Activated T-helper 1 cell treated with anti-CD3 and anti-CD28 coated beads, Interleukin-12 subunit alpha, Interleukin-12 subunit beta, Interleukin-2, Interleukin-4 antibody, amounts not matched to agents 30 ng/mL and 10 ng/mL and 1 ng/mL, durations not matched to agents 14 hours and 24 hours and 36 hours (primary cell): Measurements from ENCODE around the gene SLC66A2. TPM values are rescaled to one million over a fixed set of nuclear protein-coding genes. Genes with fewer than 3 reads are reported as not detected.
A peak's percentile ranks its signal among the peaks of the same experiment; 100 is the strongest.
"Not testable (repeated sequence)": the region's sequence is repeated elsewhere in the genome, so short reads cannot be mapped to it uniquely, and the experiment has no call there.

Experiments used
- DNase-seq: peaks from one replicate; pipeline ENCODE4 v3.0.0; 2021; ENCODE audit warnings: low spot score
- H3K27ac Mint-ChIP-seq: one replicate; pipeline ENCODE4 v1.8.0; 2021; ENCODE audit warnings: mild to moderate bottlenecking, mixed read lengths
- H3K27me3 Mint-ChIP-seq: one replicate; pipeline ENCODE4 v1.8.0; 2022; ENCODE audit warnings: mild to moderate bottlenecking, moderate library complexity, mixed read lengths; ENCODE audit not compliant: insufficient read depth
- H3K36me3 Mint-ChIP-seq: one replicate; pipeline ENCODE4 v1.8.0; 2021; ENCODE audit warnings: low read depth, mixed read lengths
- H3K4me1 Mint-ChIP-seq: one replicate; pipeline ENCODE4 v1.8.0; 2021; ENCODE audit warnings: low read depth, mixed read lengths
- H3K4me3 Mint-ChIP-seq: one replicate; pipeline ENCODE4 v1.8.0; 2021; ENCODE audit warnings: mild to moderate bottlenecking, moderate library complexity, mixed read lengths
- H3K9me3 Mint-ChIP-seq: one replicate; pipeline ENCODE4 v1.8.0; 2021; ENCODE audit warnings: mixed read lengths
- intact Hi-C: fragments of 100-400 bp; cut with micrococcal nuclease; formaldehyde crosslinking; loops from one replicate; pipeline ENCODE4 v1.15.1; 2024
- total RNA-seq: library from RNA; stranded (reverse); gene quantifications from 2 replicates; pipeline ENCODE4 v1.2.3, GENCODE V29; 2022

The SLC66A2 gene
- total RNA-seq, 1 donor from 2014 or later, result 49.2 TPM

- peak within 1 kb of the TSS; percentile 84 for H3K4me3 Mint-ChIP-seq
- peak; percentile 66 for DNase-seq
- H3K9me3 Mint-ChIP-seq, result no peaks in the 10 kb centered on the region
- intact Hi-C loops, result loop anchor here (1.0 kb wide), 2 partner anchors 13 to 285 kb away; partner anchors contain the start of genes CTDP1 and SLC66A2
- H3K27ac Mint-ChIP-seq, result peak within 1 kb of the TSS; percentile 68
- H3K4me1 Mint-ChIP-seq, result peaks cover 33% of the 10 kb centered on the region
- peaks cover 5% of the 10 kb centered on the region for H3K36me3 Mint-ChIP-seq
- H3K27me3 Mint-ChIP-seq, result no peaks in the 10 kb centered on the region
Measured at GRCh38 chr18:79964330-79965118, 13.1 kb upstream of the SLC66A2 start, which contains the start of gene HSBP1L1. HSBP1L1 (plus strand) TSS chr18:79964643; CDS start chr18:79964736, 93 bp downstream.

- H3K36me3 Mint-ChIP-seq, result peaks cover 4% of the 10 kb centered on the region
- peak overlapping the region; percentile 29 for H3K27ac Mint-ChIP-seq
- intact Hi-C loops, result loop anchor here (1.0 kb wide), 2 partner anchors 12 to 25 kb away; partner anchors contain the start of genes SLC66A2 and TXNL4A
- no peaks in the 10 kb centered on the region for H3K9me3 Mint-ChIP-seq
- no peaks in the 10 kb centered on the region for H3K27me3 Mint-ChIP-seq
- DNase-seq, result no peak
- peaks cover 32% of the 10 kb centered on the region for H3K4me1 Mint-ChIP-seq
- peak overlapping the region; percentile 72 for H3K4me3 Mint-ChIP-seq
Measured at GRCh38 chr18:79963658-79964329, 12.3 kb upstream of the SLC66A2 start.

DNA sequence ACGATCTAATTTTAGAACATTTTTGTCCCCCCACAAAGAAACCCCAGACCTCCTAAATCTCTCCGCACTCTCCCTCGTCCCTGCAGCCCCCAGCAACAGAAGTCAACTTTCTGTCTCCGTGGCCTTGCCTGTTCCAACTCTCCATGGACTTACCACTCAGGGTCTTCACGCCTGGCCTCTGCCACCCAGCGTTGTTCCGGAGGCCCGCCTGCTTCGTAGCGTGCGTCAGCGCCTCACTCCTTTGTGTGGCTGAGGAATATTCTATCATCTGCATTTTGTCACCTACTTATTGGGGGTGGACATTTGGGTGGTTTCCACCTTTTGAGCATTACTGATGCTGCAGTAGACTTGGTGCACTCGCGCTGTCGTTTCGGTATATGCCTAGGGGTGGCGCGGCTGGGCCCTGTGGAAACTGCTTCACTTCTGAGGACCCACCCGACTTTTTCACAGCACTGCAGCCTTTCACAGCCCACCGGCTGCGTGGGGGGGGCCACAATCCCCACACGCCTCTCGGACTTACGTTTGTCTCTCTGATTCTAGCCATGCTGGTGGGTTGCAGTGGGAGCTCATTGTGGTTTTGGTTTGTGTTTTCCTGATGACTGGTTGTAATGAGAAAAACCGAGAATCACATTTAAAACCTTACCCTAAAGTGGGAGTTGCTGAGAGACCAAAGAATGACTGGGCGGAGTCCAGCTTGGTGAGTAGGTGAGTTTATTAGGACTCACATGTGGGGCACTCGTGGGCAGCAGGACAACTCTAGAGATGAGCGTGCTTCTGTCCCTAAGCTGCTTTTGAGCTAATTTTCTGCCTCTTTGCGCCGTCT lies 11.6 kb upstream of the SLC66A2 start:
- Mint-ChIP-seq H3K27ac (peak overlapping the region; percentile 76), H3K9me3 (no peaks in the 10 kb centered on the region), H3K36me3 (peaks cover 4% of the 10 kb centered on the region), H3K4me1 (peaks cover 32% of the 10 kb centered on the region), H3K27me3 (no peaks in the 10 kb centered on the region), H3K4me3 (peak overlapping the region; percentile 72)
- DNase-seq, result no peak
- intact Hi-C loops, result loop anchor here (1.0 kb wide), 1 partner anchor 25 kb away; the partner anchor contains the start of gene TXNL4A

GRCh38 chr18:79962311-79962710 lies 10.9 kb upstream of the SLC66A2 start:
- Mint-ChIP-seq H3K27ac (no peak overlapping the region), H3K4me1 (peaks cover 32% of the 10 kb centered on the region), H3K36me3 (peaks cover 2% of the 10 kb centered on the region), H3K27me3 (no peaks in the 10 kb centered on the region), H3K4me3 (no peak overlapping the region), H3K9me3 (no peaks in the 10 kb centered on the region)
- intact Hi-C loops, result no loop called here
- no peak for DNase-seq

- Mint-ChIP-seq H3K4me3 (no peak overlapping the region), H3K27me3 (no peaks in the 10 kb centered on the region), H3K36me3 (peaks cover 2% of the 10 kb centered on the region), H3K9me3 (no peaks in the 10 kb centered on the region), H3K27ac (no peak overlapping the region), H3K4me1 (peaks cover 32% of the 10 kb centered on the region)
- intact Hi-C loops, result no loop called here
- DNase-seq, result no peak
Measured at GRCh38 chr18:79961527-79962291, 10.3 kb upstream of the SLC66A2 start.

DNA sequence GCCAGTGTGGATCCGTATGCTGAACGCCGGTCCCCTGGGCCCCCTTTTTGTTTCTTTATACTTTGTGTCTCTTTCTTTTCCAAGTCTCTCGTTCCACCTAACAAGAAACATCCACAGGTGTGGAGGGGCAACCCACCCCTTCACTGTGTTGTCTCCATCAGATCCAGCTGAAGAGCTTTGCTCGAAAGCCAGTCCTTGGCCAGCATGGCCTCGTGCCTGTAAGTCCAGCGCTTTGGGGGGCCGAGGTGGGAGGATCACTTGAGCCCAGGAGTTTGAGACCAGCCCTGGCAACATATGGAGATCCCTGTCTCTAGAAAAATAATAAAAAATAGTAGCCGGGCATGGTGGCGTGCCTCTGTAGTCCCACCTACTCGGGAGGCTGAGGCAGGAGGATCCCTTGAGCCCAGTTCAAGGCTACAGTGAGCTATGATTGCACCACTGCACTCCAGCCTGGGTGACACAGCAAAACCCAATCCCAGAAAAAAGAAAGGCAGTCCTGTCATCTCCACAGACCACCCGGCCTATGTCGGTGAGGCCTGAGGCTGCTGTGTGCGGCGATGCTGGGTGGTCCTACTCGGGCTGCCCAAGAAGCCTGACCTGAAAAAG lies 9.6 kb upstream of the SLC66A2 start:
- intact Hi-C loops, result loop anchor here (1.0 kb wide), 1 partner anchor 10 kb away; the partner anchor contains the start of gene SLC66A2
- H3K9me3 Mint-ChIP-seq, result no peaks in the 10 kb centered on the region
- H3K36me3 Mint-ChIP-seq, result peaks cover 2% of the 10 kb centered on the region
- peaks cover 32% of the 10 kb centered on the region for H3K4me1 Mint-ChIP-seq
- H3K4me3 Mint-ChIP-seq, result no peak overlapping the region
- no peak overlapping the region for H3K27ac Mint-ChIP-seq
- DNase-seq, result no peak
- H3K27me3 Mint-ChIP-seq, result no peaks in the 10 kb centered on the region

DNA sequence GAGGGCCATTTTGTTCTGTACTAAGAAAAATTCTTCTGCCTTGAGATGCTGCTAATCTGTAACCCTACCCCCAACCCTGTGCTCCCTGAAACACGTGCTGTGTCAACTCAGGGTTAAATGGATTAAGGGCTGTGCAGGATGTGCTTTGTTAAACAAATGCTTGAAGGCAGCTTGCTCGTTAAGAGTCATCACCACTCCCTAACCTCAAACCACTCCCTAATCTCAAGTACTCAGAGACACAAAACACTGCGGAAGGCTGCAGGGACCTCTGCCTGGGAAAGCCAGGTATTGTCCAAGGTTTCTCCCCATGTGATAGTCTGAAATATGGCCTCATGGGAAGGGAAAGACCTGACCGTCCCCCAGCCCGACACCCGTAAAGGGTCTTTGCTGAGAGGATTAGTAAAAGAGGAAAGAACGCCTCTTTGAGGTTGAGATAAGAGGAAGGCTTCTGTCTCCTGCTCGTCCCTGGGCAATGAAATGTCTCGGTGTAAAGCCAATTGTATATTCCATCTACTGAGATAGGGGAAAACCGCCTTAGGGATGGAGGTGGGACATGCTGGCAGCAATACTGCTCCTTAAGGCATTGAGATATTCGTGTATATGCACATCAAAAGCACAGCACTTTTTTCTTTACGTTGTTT lies 8.8 kb upstream of the SLC66A2 start:
- not testable (repeated sequence) for H3K36me3 Mint-ChIP-seq, H3K27ac Mint-ChIP-seq, H3K27me3 Mint-ChIP-seq, H3K9me3 Mint-ChIP-seq, DNase-seq
- peaks cover 26% of the 10 kb centered on the region for H3K4me1 Mint-ChIP-seq
- intact Hi-C loops, result loop anchor here (1.0 kb wide), 1 partner anchor 9 kb away; the partner anchor contains the start of gene SLC66A2
- H3K4me3 Mint-ChIP-seq, result peak overlapping the region; percentile 53

DNA sequence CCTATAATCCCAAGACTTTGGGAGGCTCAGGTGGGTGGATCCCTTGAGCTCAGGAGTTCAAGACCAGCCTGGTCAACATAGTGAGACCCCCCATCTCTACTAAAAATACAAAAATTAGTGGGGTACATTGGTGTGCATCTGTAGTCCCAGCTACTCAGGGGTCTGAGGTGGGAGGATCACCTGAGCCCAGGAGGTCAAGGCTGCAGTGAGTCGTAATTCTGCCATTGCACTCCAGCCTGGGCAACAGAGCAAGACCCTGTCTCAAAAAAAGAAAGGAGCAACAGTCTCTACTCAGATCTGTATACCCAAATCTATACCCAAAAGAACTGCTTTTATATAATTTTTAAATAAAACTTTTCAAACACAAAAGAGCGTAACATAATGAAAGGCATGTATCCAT lies 7.5 kb upstream of the SLC66A2 start:
- Mint-ChIP-seq H3K4me1 (peaks cover 34% of the 10 kb centered on the region), H3K27ac (no peak overlapping the region)

DNA sequence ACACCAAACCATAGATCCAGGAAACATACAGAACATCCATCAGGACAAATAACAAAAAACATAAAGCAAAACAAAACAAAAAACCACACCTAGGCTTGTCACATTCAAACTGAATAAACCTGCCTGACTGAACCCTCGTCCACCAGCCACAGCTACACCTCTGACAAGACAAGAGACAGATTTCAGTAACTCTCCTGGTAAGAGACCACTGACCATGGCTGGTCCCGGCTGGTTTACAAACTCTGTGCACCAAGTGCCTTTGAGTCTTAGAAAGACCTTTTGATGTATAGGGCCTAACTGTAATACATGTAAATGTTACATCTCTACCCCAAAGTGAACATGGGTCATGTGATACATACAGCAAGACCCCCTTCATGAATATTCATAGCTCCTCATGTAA lies 4.8 kb upstream of the SLC66A2 start:
- H3K9me3 Mint-ChIP-seq, result no peaks in the 10 kb centered on the region
- intact Hi-C loops, result loop anchor here (10.0 kb wide), 1 partner anchor 561 kb away; the partner anchor contains the start of gene NFATC1
- H3K27me3 Mint-ChIP-seq, result no peaks in the 10 kb centered on the region
- H3K4me3 Mint-ChIP-seq, result no peak overlapping the region
- no peak overlapping the region for H3K27ac Mint-ChIP-seq
- H3K4me1 Mint-ChIP-seq, result peaks cover 27% of the 10 kb centered on the region
- DNase-seq, result no peak
- H3K36me3 Mint-ChIP-seq, result no peaks in the 10 kb centered on the region

More for the DNA sequence above, 7.5 kb upstream of the SLC66A2 start:
- no peak overlapping the region for H3K4me3 Mint-ChIP-seq
- intact Hi-C loops, result loop anchor here (10.0 kb wide), 1 partner anchor 564 kb away; the partner anchor contains the start of gene NFATC1
- H3K36me3 Mint-ChIP-seq, result no peaks in the 10 kb centered on the region
- H3K9me3 Mint-ChIP-seq, result no peaks in the 10 kb centered on the region
- H3K27me3 Mint-ChIP-seq, result no peaks in the 10 kb centered on the region
- no peak for DNase-seq

- intact Hi-C loops, result loop anchor here (10.0 kb wide), 1 partner anchor 561 kb away; the partner anchor contains the start of gene NFATC1
- no peaks in the 10 kb centered on the region for H3K9me3 Mint-ChIP-seq
- no peak overlapping the region for H3K27ac Mint-ChIP-seq
- no peak for DNase-seq
- H3K4me3 Mint-ChIP-seq, result no peak overlapping the region
- H3K27me3 Mint-ChIP-seq, result no peaks in the 10 kb centered on the region
- H3K4me1 Mint-ChIP-seq, result peaks cover 23% of the 10 kb centered on the region
- H3K36me3 Mint-ChIP-seq, result no peaks in the 10 kb centered on the region
Measured at GRCh38 chr18:79955302-79956075, 4.0 kb upstream of the SLC66A2 start.
